ENCODE data around the gene SV2B. TPM values are rescaled to one million over a fixed set of nuclear protein-coding genes. Genes with fewer than 3 reads are reported as not detected.

The SV2B gene
- total and polyA plus RNA-seq, 9 donors: 2.6 to 4.6 (median 3.1) TPM

- DNase-seq: peak; percentile 23
- Histone ChIP-seq H3K4me3 (ENCODE audit: low read length) (no peak overlapping the region), H3K27ac (ENCODE audit: low read length) (no peak overlapping the region), H3K9me3 (replicated peaks; ENCODE audit: control insufficient read depth, low read depth, low read length) (no peaks in the 10 kb centered on the region), H3K36me3 (ENCODE audit: control insufficient read depth, insufficient read depth, low read length) (no peaks in the 10 kb centered on the region), H3K27me3 (ENCODE audit: control insufficient read depth, insufficient read depth, low read length) (peaks cover 8% of the 10 kb centered on the region), H3K4me1 (ENCODE audit: control insufficient read depth, insufficient read depth, low read length) (no peaks in the 10 kb centered on the region)
- 67% methylated on average over 7 of the region's 10 CpGs for WGBS (ENCODE audit: insufficient coverage)
Measured at GRCh38 chr15:91238644-91239425, 138.8 kb downstream of the SV2B start.

GRCh38 chr15:91243826-91244225 is 143.8 kb downstream of the SV2B start:
- no peak for DNase-seq
- H3K9me3 ChIP-seq (replicated peaks; ENCODE audit: control insufficient read depth, low read depth, low read length): no peaks in the 10 kb centered on the region
- H3K36me3 ChIP-seq (ENCODE audit: control insufficient read depth, insufficient read depth, low read length): no peaks in the 10 kb centered on the region
- H3K27me3 ChIP-seq (ENCODE audit: control insufficient read depth, insufficient read depth, low read length): peaks cover 8% of the 10 kb centered on the region
- no peak overlapping the region for H3K4me3 ChIP-seq (ENCODE audit: low read length)
- H3K27ac ChIP-seq (ENCODE audit: low read length): no peak overlapping the region
- no peaks in the 10 kb centered on the region for H3K4me1 ChIP-seq (ENCODE audit: control insufficient read depth, insufficient read depth, low read length)
- no CpG with 5 or more reads among the region's 2 CpGs for WGBS (ENCODE audit: insufficient coverage)

- Histone ChIP-seq H3K9me3 (replicated peaks; ENCODE audit: control insufficient read depth, low read depth, low read length) (no peaks in the 10 kb centered on the region), H3K4me3 (ENCODE audit: low read length) (no peak overlapping the region), H3K27me3 (ENCODE audit: control insufficient read depth, insufficient read depth, low read length) (peaks cover 8% of the 10 kb centered on the region), H3K36me3 (ENCODE audit: control insufficient read depth, insufficient read depth, low read length) (no peaks in the 10 kb centered on the region), H3K27ac (ENCODE audit: low read length) (no peak overlapping the region), H3K4me1 (ENCODE audit: control insufficient read depth, insufficient read depth, low read length) (no peaks in the 10 kb centered on the region)
- WGBS (ENCODE audit: insufficient coverage): no CpG with 5 or more reads among the region's 4 CpGs
- DNase-seq: no peak
Measured at GRCh38 chr15:91244919-91245318, 144.9 kb downstream of the SV2B start.

- Histone ChIP-seq H3K9me3 (replicated peaks; ENCODE audit: control insufficient read depth, low read depth, low read length) (no peaks in the 10 kb centered on the region), H3K36me3 (ENCODE audit: control insufficient read depth, insufficient read depth, low read length) (no peaks in the 10 kb centered on the region), H3K4me3 (ENCODE audit: low read length) (no peak overlapping the region), H3K27me3 (ENCODE audit: control insufficient read depth, insufficient read depth, low read length) (peaks cover 6% of the 10 kb centered on the region), H3K4me1 (ENCODE audit: control insufficient read depth, insufficient read depth, low read length) (no peaks in the 10 kb centered on the region), H3K27ac (ENCODE audit: low read length) (no peak overlapping the region)
- no peak for DNase-seq
- 38% methylated on average over 1 of the region's 2 CpGs for WGBS (ENCODE audit: insufficient coverage)
Measured at GRCh38 chr15:91246998-91247397, 146.9 kb downstream of the SV2B start.

GRCh38 chr15:91249591-91249990 is 149.5 kb downstream of the SV2B start:
- H3K4me1 ChIP-seq (ENCODE audit: control insufficient read depth, insufficient read depth, low read length): no peaks in the 10 kb centered on the region
- DNase-seq: no peak
- H3K4me3 ChIP-seq (ENCODE audit: low read length): no peak overlapping the region
- H3K9me3 ChIP-seq (replicated peaks; ENCODE audit: control insufficient read depth, low read depth, low read length): no peaks in the 10 kb centered on the region
- H3K36me3 ChIP-seq (ENCODE audit: control insufficient read depth, insufficient read depth, low read length): no peaks in the 10 kb centered on the region
- H3K27ac ChIP-seq (ENCODE audit: low read length): no peak overlapping the region
- no peaks in the 10 kb centered on the region for H3K27me3 ChIP-seq (ENCODE audit: control insufficient read depth, insufficient read depth, low read length)
- no CpG with 5 or more reads among the region's 3 CpGs for WGBS (ENCODE audit: insufficient coverage)

GRCh38 chr15:91252322-91252721 is 152.3 kb downstream of the SV2B start:
- Histone ChIP-seq H3K4me3 (ENCODE audit: low read length) (no peak overlapping the region), H3K27ac (ENCODE audit: low read length) (no peak overlapping the region), H3K4me1 (ENCODE audit: control insufficient read depth, insufficient read depth, low read length) (no peaks in the 10 kb centered on the region), H3K36me3 (ENCODE audit: control insufficient read depth, insufficient read depth, low read length) (no peaks in the 10 kb centered on the region), H3K27me3 (ENCODE audit: control insufficient read depth, insufficient read depth, low read length) (no peaks in the 10 kb centered on the region), H3K9me3 (replicated peaks; ENCODE audit: control insufficient read depth, low read depth, low read length) (no peaks in the 10 kb centered on the region)
- no peak for DNase-seq
- 91% methylated on average over 7 of the region's 7 CpGs for whole genome bisulfite sequencing (ENCODE audit: insufficient coverage)

- no peak for DNase-seq
- Histone ChIP-seq H3K27me3 (ENCODE audit: control insufficient read depth, insufficient read depth, low read length) (no peaks in the 10 kb centered on the region), H3K36me3 (ENCODE audit: control insufficient read depth, insufficient read depth, low read length) (no peaks in the 10 kb centered on the region), H3K4me1 (ENCODE audit: control insufficient read depth, insufficient read depth, low read length) (no peaks in the 10 kb centered on the region), H3K27ac (ENCODE audit: low read length) (no peak overlapping the region), H3K9me3 (replicated peaks; ENCODE audit: control insufficient read depth, low read depth, low read length) (no peaks in the 10 kb centered on the region), H3K4me3 (ENCODE audit: low read length) (no peak overlapping the region)
- WGBS (ENCODE audit: insufficient coverage): 80% methylated on average over 1 of the region's 2 CpGs
Measured at GRCh38 chr15:91252756-91253155, 152.7 kb downstream of the SV2B start.

GRCh38 chr15:91253605-91254004 is 153.5 kb downstream of the SV2B start:
- Histone ChIP-seq H3K27me3 (ENCODE audit: control insufficient read depth, insufficient read depth, low read length) (peaks cover 2% of the 10 kb centered on the region), H3K27ac (ENCODE audit: low read length) (no peak overlapping the region), H3K9me3 (replicated peaks; ENCODE audit: control insufficient read depth, low read depth, low read length) (no peaks in the 10 kb centered on the region), H3K4me1 (ENCODE audit: control insufficient read depth, insufficient read depth, low read length) (no peaks in the 10 kb centered on the region), H3K36me3 (ENCODE audit: control insufficient read depth, insufficient read depth, low read length) (no peaks in the 10 kb centered on the region), H3K4me3 (ENCODE audit: low read length) (no peak overlapping the region)
- no peak for DNase-seq
- no CpG with 5 or more reads among the region's 3 CpGs for WGBS (ENCODE audit: insufficient coverage)

GRCh38 chr15:91254766-91255165 is 154.7 kb downstream of the SV2B start:
- Histone ChIP-seq H3K36me3 (ENCODE audit: control insufficient read depth, insufficient read depth, low read length) (no peaks in the 10 kb centered on the region), H3K4me3 (ENCODE audit: low read length) (no peak overlapping the region), H3K27ac (ENCODE audit: low read length) (no peak overlapping the region), H3K27me3 (ENCODE audit: control insufficient read depth, insufficient read depth, low read length) (peaks cover 2% of the 10 kb centered on the region), H3K9me3 (replicated peaks; ENCODE audit: control insufficient read depth, low read depth, low read length) (no peaks in the 10 kb centered on the region), H3K4me1 (ENCODE audit: control insufficient read depth, insufficient read depth, low read length) (no peaks in the 10 kb centered on the region)
- WGBS (ENCODE audit: insufficient coverage): 69% methylated on average over 2 of the region's 3 CpGs
- DNase-seq: no peak

- WGBS (ENCODE audit: insufficient coverage): no CpG with 5 or more reads among the region's 3 CpGs
Measured at GRCh38 chr15:91255670-91256192, 155.7 kb downstream of the SV2B start.

More at GRCh38 chr15:91255670-91256192, 155.7 kb downstream of the SV2B start:
- no peak overlapping the region for H3K27ac ChIP-seq (ENCODE audit: low read length)
- H3K27me3 ChIP-seq (ENCODE audit: control insufficient read depth, insufficient read depth, low read length): peaks cover 2% of the 10 kb centered on the region
- no peak overlapping the region for H3K4me3 ChIP-seq (ENCODE audit: low read length)
- DNase-seq: no peak
- H3K9me3 ChIP-seq (replicated peaks; ENCODE audit: control insufficient read depth, low read depth, low read length): no peaks in the 10 kb centered on the region
- no peaks in the 10 kb centered on the region for H3K4me1 ChIP-seq (ENCODE audit: control insufficient read depth, insufficient read depth, low read length)
- no peaks in the 10 kb centered on the region for H3K36me3 ChIP-seq (ENCODE audit: control insufficient read depth, insufficient read depth, low read length)

Measured in muscle of leg (tissue), 11 donors.